ENCODE measurements around the gene RAB40C.

Gene RAB40C

GRCh38 chr16:580946-581498 lies 8.8 kb upstream of the RAB40C start:
- TF ChIP-seq CTCF (IDR thresholded peaks at IDR 0.05; ENCODE audit: extremely low read depth, insufficient read depth, missing control alignments) = no peak
- DNase-seq (ENCODE audit: low spot score) = no peak
- in situ Hi-C loops (cut with MboI; ENCODE audit: low pct_unique_long_range_greater_than_20kb, low sequenced_read_pairs, unreplicated experiment) = no loop called here

- in situ Hi-C loops (cut with MboI; ENCODE audit: low pct_unique_long_range_greater_than_20kb, low sequenced_read_pairs, unreplicated experiment) = no loop called here
- no peak for DNase-seq (ENCODE audit: low spot score)
- TF ChIP-seq CTCF (IDR thresholded peaks at IDR 0.05; ENCODE audit: extremely low read depth, insufficient read depth, missing control alignments) = no peak
These were observed 7.7 kb upstream of the RAB40C start for GRCh38 chr16:582218-582613.

GRCh38 chr16:582614-583331 lies 7.1 kb upstream of the RAB40C start:
- DNase-seq (ENCODE audit: low spot score) = no peak
- in situ Hi-C loops (cut with MboI; ENCODE audit: low pct_unique_long_range_greater_than_20kb, low sequenced_read_pairs, unreplicated experiment) = no loop called here
- TF ChIP-seq CTCF (IDR thresholded peaks at IDR 0.05; ENCODE audit: extremely low read depth, insufficient read depth, missing control alignments) = no peak

GRCh38 chr16:583470-583814 lies 6.4 kb upstream of the RAB40C start:
- in situ Hi-C loops (cut with MboI; ENCODE audit: low pct_unique_long_range_greater_than_20kb, low sequenced_read_pairs, unreplicated experiment) = no loop called here
- no peak for DNase-seq (ENCODE audit: low spot score)
- TF ChIP-seq CTCF (IDR thresholded peaks at IDR 0.05; ENCODE audit: extremely low read depth, insufficient read depth, missing control alignments) = no peak

- in situ Hi-C loops (cut with MboI; ENCODE audit: low pct_unique_long_range_greater_than_20kb, low sequenced_read_pairs, unreplicated experiment) = no loop called here
- no peak for TF ChIP-seq CTCF (IDR thresholded peaks at IDR 0.05; ENCODE audit: extremely low read depth, insufficient read depth, missing control alignments)
- DNase-seq (ENCODE audit: low spot score) = no peak
These were observed 5.9 kb upstream of the RAB40C start for GRCh38 chr16:583815-584591.

- DNase-seq (ENCODE audit: low spot score) = no peak
- in situ Hi-C loops (cut with MboI; ENCODE audit: low pct_unique_long_range_greater_than_20kb, low sequenced_read_pairs, unreplicated experiment) = no loop called here
- no peak for TF ChIP-seq CTCF (IDR thresholded peaks at IDR 0.05; ENCODE audit: extremely low read depth, insufficient read depth, missing control alignments)
These were observed 4.5 kb upstream of the RAB40C start for GRCh38 chr16:585351-585750.

Measured in GM13977 (cell line).